NCI-H748 (cell line): ENCODE measurements around the gene TRAF1.

ENCODE experiments used
- DNase-seq: peaks from one replicate; lab custom pipeline; 2025; ENCODE audit not compliant: unreplicated experiment; lab: John Stamatoyannopoulos, UW

The TRAF1 gene

GRCh38 chr9:120872791-120873502, 53.6 kb downstream of the TRAF1 start:
- no peak for DNase-seq

- no peak for DNase-seq
Observed at GRCh38 chr9:120870206-120870605, 56.4 kb downstream of the TRAF1 start.

- DNase-seq = no peak
Observed at GRCh38 chr9:120869726-120870125, 56.9 kb downstream of the TRAF1 start.

- no peak for DNase-seq
Observed at GRCh38 chr9:120869360-120869687, 57.3 kb downstream of the TRAF1 start.

- peak; percentile 14 for DNase-seq
Observed at GRCh38 chr9:120868676-120869359, 57.8 kb downstream of the TRAF1 start.

GRCh38 chr9:120868339-120868675, 58.3 kb downstream of the TRAF1 start:
- DNase-seq = no peak

GRCh38 chr9:120867676-120868338, 58.8 kb downstream of the TRAF1 start:
- DNase-seq = no peak

GRCh38 chr9:120866651-120867050, 59.9 kb downstream of the TRAF1 start:
- DNase-seq = no peak

- no peak for DNase-seq
Observed at GRCh38 chr9:120865809-120866208, 60.8 kb downstream of the TRAF1 start.

- no peak for DNase-seq
Observed at GRCh38 chr9:120865176-120865575, 61.4 kb downstream of the TRAF1 start.

GRCh38 chr9:120864719-120865118, 61.9 kb downstream of the TRAF1 start:
- DNase-seq = no peak

- DNase-seq = no peak
Observed at GRCh38 chr9:120863833-120864232, 62.8 kb downstream of the TRAF1 start.

GRCh38 chr9:120862452-120862851, 64.1 kb downstream of the TRAF1 start:
- DNase-seq = no peak

- no peak for DNase-seq
Observed at GRCh38 chr9:120861935-120862334, 64.7 kb downstream of the TRAF1 start.

- no peak for DNase-seq
Observed at GRCh38 chr9:120860083-120860482, 66.5 kb downstream of the TRAF1 start.

- DNase-seq = no peak
Observed at GRCh38 chr9:120859361-120859760, 67.2 kb downstream of the TRAF1 start.

GRCh38 chr9:120857902-120858301, 68.7 kb downstream of the TRAF1 start:
- DNase-seq = no peak

- peak; percentile 55 for DNase-seq
Observed at GRCh38 chr9:120857481-120857880, 69.1 kb downstream of the TRAF1 start.

- peak; percentile 28 for DNase-seq
Observed at GRCh38 chr9:120856700-120857099, 69.9 kb downstream of the TRAF1 start.

GRCh38 chr9:120855827-120856670, 70.5 kb downstream of the TRAF1 start:
- no peak for DNase-seq

GRCh38 chr9:120854596-120855327, 71.8 kb downstream of the TRAF1 start:
- DNase-seq = no peak
